GM18909 (cell line): ENCODE data around the gene PCDHA6.
"Not testable (repeated sequence)": the region's sequence is repeated elsewhere in the genome, so short reads cannot be mapped to it uniquely, and the experiment has no call there.

Experiments
- ATAC-seq: cut with Tn5 transposase; IDR thresholded peaks from one replicate; pipeline ENCODE4 v1.9.1; 2021; ENCODE audit warnings: mild to moderate bottlenecking; ENCODE audit not compliant: unreplicated experiment, poor library complexity

The PCDHA6 gene

GRCh38 chr5:140857177-140857986, 29.6 kb downstream of the PCDHA6 start:
- no peak for ATAC-seq

DNA sequence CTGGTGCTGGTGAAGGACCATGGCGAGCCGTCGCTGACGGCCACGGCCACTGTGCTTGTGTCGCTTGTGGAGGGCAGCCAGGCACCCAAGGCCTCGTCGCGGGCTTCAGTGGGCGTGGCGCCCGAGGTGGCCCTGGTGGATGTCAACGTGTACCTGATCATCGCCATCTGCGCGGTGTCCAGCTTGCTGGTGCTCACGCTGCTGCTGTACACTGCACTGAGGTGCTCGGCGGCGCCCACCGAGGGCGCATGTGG, 30.2 kb downstream of the PCDHA6 start:
- no peak for ATAC-seq

DNA sequence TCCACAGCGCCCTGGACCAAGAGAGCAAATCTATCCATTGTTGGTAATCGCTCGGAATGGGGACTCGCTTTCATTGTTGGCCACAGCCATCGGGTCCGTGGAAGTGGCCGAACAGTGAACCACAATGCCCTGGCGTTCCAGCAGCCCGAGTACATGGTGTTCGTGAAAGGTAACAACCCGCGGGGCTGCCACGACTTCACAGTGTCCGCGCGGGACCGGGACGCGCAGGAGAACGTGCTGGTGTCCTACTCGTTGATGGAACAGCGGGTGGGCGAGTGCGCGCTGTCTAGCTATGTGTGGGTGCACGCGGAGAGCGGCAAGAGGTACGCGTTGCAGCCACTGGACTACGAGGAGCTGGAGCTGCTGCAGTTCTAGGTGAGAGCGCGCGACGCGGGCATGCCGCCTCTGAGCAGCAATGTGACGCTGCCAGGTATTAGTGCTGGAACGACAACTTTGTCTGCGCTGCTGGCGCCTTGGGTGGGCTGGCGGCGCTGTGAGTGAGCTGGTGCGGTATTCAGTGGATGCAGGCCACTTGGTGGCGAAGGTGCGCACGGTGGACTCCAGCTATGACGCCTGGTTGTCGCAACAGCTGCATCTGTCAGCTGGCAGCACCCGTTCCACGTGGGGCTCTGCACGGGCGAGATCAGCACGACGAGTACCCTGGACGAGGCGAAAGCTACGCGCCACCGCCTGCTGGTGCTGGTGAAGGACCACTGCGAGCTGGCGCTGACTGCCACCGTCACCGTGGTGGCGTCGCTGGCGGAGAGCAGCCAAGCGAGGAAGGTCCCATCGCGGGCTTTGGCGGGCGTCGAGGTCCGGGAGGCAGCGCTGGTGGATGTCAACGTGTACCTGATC, 34.9 kb downstream of the PCDHA6 start:
- ATAC-seq, result no peak

DNA sequence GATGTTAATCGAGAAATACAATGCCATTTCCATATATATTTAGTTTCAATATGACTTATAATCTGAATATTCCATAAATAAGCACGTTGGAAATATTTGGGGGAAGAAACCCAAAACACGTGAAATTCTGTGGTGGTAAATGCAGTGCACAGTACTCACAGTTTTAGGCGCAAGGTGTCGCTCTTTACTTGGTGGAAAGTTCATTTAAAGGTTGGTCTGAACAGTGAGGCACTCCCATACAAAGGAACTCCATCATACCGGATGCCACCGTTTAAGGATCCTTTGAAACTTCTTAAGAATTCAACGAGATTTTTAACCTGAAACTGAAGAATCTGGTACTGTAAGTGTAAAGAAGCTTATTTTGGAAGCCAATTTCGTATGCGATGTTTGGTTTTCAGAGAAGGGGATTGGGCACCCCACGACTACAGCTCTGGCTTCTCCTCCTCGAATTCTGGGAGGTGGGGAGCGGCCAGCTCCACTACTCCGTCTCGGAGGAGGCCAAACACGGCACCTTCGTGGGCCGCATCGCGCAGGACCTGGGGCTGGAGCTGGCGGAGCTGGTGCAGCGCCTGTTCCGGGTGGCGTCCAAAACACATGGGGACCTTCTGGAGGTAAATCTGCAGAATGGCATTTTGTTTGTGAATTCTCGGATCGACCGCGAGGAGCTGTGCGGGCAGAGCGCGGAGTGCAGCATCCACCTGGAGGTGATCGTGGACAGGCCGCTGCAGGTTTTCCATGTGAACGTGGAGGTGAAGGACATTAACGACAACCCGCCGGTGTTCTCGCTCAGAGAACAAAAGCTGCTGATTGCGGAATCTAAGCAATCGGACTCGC, 41.2 kb downstream of the PCDHA6 start, which contains the start of gene PCDHA11:
TSS of gene PCDHA11 (plus strand) at position 237 of the 834 bp plus-strand sequence. CDS start at position 384, 147 bp downstream.
- ATAC-seq, result no peak

DNA sequence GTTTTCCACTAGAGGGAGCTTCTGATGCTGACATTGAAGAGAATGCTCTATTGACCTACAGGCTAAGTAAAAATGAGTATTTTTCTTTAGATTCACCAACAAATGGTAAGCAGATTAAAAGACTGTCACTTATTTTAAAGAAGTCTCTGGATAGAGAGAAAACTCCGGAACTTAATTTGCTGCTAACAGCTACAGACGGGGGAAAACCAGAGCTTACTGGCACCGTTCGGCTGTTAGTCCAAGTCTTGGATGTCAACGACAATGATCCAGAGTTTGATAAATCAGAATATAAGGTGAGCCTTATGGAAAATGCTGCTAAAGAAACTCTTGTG, 41.8 kb downstream of the PCDHA6 start:
- no peak for ATAC-seq

DNA sequence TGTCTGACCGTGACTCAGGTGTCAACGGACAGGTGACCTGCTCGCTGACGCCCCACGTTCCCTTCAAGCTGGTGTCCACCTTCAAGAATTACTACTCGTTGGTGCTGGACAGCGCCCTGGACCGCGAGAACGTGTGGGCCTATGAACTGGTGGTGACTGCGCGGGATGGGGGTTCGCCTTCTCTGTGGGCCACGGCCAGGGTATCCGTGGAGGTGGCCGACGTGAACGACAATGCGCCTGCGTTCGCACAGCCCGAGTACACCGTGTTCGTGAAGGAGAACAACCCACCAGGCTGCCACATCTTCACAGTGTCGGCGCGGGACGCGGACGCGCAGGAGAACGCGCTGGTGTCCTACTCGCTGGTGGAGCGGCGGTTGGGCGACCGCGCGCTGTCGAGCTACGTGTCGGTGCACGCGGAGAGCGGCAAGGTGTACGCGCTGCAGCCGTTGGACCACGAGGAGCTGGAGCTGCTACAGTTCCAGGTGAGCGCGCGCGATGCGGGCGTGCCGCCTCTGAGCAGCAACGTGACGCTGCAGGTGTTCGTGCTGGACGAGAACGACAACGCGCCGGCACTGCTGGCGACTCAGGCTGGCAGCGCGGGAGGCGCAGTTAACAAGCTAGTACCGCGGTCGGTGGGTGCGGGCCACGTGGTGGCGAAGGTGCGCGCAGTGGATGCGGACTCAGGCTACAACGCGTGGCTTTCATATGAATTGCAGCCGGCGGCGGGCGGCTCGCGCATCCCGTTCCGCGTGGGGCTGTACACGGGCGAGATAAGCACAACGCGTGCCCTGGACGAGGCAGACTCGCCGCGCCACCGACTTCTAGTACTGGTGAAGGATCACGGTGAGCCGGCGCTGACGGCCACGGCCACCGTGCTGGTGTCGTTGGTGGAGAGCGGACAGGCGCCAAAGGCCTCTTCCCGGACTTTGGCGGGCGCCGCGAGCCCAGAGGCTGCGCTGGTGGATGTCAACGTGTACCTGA, 42.8 kb downstream of the PCDHA6 start:
- no peak for ATAC-seq

GRCh38 chr5:140875085-140876065, 47.6 kb downstream of the PCDHA6 start, which contains the start of gene PCDHA12:
Gene PCDHA12 (plus strand): TSS chr5:140875308. CDS start chr5:140875473, 165 bp downstream.
- no peak for ATAC-seq

DNA sequence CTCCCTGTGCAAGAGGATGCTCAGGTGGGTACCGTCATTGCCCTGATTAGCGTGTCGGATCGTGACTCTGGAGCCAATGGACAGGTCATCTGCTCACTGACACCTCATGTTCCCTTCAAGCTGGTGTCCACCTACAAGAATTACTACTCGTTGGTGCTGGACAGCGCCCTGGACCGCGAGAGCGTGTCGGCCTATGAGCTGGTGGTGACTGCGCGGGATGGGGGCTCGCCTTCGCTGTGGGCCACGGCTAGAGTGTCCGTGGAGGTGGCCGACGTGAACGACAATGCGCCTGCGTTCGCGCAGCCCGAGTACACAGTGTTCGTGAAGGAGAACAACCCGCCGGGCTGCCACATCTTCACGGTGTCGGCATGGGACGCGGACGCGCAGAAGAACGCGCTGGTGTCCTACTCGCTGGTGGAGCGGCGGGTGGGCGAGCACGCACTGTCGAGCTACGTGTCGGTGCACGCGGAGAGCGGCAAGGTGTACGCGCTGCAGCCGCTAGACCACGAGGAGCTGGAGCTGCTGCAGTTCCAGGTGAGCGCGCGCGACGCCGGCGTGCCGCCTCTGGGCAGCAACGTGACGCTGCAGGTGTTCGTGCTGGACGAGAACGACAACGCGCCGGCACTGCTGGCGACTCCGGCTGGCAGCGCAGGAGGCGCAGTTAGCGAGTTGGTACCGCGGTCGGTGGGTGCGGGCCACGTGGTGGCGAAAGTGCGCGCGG, 48.9 kb downstream of the PCDHA6 start:
- not testable (repeated sequence) for ATAC-seq

DNA sequence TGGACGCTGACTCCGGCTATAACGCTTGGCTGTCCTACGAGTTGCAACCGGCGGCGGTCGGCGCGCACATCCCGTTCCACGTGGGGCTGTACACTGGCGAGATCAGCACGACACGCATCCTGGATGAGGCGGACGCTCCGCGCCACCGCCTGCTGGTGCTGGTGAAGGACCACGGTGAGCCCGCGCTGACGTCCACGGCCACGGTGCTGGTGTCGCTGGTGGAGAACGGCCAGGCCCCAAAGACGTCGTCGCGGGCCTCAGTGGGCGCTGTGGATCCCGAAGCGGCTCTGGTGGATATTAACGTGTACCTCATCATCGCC, 49.5 kb downstream of the PCDHA6 start:
- no peak for ATAC-seq
